RWPE1 (cell line): ENCODE measurements around the gene DHCR24.
"Not testable (repeated sequence)": the region's sequence is repeated elsewhere in the genome, so short reads cannot be mapped to it uniquely, and the experiment has no call there.

ENCODE experiments used
- CTCF ChIA-PET: fragments of 350-600 bp; sonication (Branson Sonifier 250); formaldehyde crosslinking; extraction: SDS; loops from one replicate; lab custom pipeline; 2021; lab: Yijun Ruan, JAX
- POLR2A ChIA-PET: fragments of 400-600 bp; formaldehyde crosslinking; extraction: SDS; loops from one replicate; lab custom pipeline; 2020; ENCODE audit warnings: antibody characterized with exemption; ENCODE audit not compliant: low non-redundant PET; lab: Yijun Ruan, JAX
- DNase-seq: peaks from one replicate; pipeline ENCODE4 v3.0.0; 2012; ENCODE audit warnings: low spot score
- H3K27ac ChIP-seq: fragments of 450-650 bp; 2 replicates; pipeline ENCODE4 v1.5.1; 2017
- CTCF ChIP-seq: fragments of 450-650 bp; conservative IDR thresholded peaks from 2 replicates; pipeline ENCODE4 v1.5.1; 2017; ENCODE audit warnings: low read depth, mild to moderate bottlenecking

DHCR24 gene, protein sequence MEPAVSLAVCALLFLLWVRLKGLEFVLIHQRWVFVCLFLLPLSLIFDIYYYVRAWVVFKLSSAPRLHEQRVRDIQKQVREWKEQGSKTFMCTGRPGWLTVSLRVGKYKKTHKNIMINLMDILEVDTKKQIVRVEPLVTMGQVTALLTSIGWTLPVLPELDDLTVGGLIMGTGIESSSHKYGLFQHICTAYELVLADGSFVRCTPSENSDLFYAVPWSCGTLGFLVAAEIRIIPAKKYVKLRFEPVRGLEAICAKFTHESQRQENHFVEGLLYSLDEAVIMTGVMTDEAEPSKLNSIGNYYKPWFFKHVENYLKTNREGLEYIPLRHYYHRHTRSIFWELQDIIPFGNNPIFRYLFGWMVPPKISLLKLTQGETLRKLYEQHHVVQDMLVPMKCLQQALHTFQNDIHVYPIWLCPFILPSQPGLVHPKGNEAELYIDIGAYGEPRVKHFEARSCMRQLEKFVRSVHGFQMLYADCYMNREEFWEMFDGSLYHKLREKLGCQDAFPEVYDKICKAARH

GRCh38 chr1:54886724-54887664 is at the start of gene DHCR24:
DHCR24 (minus strand) TSS chr1:54887195; CDS start chr1:54887119, 76 bp downstream.
- no peak for TF ChIP-seq CTCF
- POLR2A ChIA-PET = interaction anchor here (0.8 to 1.4 kb wide), 3 partner anchors 28 to 50 kb away, joined by 3 to 5 read pairs (median 4); no protein-coding TSS in a partner anchor
- CTCF ChIA-PET = interaction anchor here (0.6 to 2.4 kb wide), 6 partner anchors 13 to 135 kb away, joined by 3 to 12 read pairs (median 4); no protein-coding TSS in a partner anchor
- H3K27ac ChIP-seq = peak within 1 kb of the TSS; percentile 93
- DNase-seq = peak; percentile 99

DNA sequence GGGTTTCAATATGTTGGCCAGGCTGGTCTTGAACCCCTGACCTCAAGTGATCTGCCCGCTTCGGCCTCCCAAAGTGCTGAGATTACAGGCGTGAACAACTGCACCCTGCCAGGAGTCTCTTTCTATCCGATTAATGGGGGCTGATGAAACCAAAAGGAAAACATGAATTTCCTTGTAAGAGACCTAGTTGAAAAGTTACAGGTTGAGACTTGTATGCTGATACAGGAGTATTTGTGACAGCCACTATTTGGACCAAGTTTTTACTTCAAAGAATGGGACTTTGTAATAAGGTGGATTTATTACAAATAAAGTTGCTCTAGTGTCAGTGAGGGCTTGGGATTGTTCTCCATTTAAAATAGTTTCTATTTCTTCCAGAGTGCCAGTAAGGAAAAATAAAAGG is 49.8 kb upstream of the DHCR24 start:
- DNase-seq = no peak
- CTCF ChIA-PET = no interaction called here
- peak overlapping the region; percentile 64 for H3K27ac ChIP-seq
- POLR2A ChIA-PET = interaction anchor here (1.0 kb wide), 1 partner anchor 51 kb away, joined by 4 read pairs; no protein-coding TSS in a partner anchor
- TF ChIP-seq CTCF = no peak

DNA sequence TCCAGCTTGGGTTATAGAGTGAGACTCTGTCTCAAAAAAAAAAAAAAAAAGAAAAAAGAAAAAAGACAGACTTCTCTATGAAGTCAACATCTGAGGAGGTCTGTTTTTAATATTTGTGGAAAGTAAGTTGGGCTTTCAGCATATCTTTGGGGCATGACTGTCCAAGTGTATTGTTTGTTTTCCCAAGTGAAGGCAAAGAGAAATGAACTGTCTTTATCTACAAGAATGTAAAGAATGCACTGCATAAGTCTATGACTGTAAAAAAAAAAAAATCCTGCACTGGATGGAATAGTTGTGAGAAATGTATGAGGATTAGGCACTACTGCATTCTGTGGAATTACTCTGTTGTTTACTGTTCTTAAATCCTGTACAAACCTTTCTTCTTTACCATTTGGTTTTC is 47.9 kb upstream of the DHCR24 start:
- POLR2A ChIA-PET = no interaction called here
- no peak for TF ChIP-seq CTCF
- DNase-seq = no peak
- peak overlapping the region; percentile 67 for H3K27ac ChIP-seq
- CTCF ChIA-PET = interaction anchor here (0.8 to 1.8 kb wide), 2 partner anchors 10 to 164 kb away, joined by 4 read pairs; no protein-coding TSS in a partner anchor

- CTCF ChIA-PET = interaction anchor here (1.8 kb wide), 1 partner anchor 11 kb away, joined by 4 read pairs; no protein-coding TSS in a partner anchor
- POLR2A ChIA-PET = not testable (repeated sequence)
- peak overlapping the region; percentile 67 for H3K27ac ChIP-seq
Measured at GRCh38 chr1:54934081-54934480, 47.1 kb upstream of the DHCR24 start.

GRCh38 chr1:54931275-54931840 is 44.4 kb upstream of the DHCR24 start:
- POLR2A ChIA-PET = no interaction called here
- CTCF ChIA-PET = interaction anchor here (0.7 kb wide), 1 partner anchor 14 kb away, joined by 3 read pairs; no protein-coding TSS in a partner anchor
- H3K27ac ChIP-seq = no peak overlapping the region
- no peak for TF ChIP-seq CTCF
- no peak for DNase-seq

More at GRCh38 chr1:54934081-54934480, 47.1 kb upstream of the DHCR24 start:
- DNase-seq = not testable (repeated sequence)

DNA sequence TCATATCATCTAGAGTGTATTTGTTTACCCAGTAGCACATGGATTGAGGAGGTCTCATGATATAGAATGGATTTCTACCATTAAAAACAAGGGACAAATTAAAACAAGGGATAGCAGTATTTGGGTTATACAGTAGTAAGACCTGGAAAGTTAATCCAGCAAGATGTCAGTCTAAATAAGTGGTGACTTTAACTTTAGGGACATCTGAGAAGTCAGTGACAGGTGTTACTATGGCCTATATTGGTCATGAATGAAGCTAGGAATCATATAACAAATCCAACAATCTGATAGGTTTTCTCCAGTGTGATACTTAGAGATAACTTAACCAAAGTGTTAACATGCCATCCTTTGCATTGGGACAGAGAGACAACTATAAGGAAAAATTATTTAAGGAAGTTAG is 42.7 kb upstream of the DHCR24 start:
- DNase-seq = no peak
- no peak for TF ChIP-seq CTCF
- CTCF ChIA-PET = interaction anchor here (0.7 kb wide), 1 partner anchor 15 kb away, joined by 4 read pairs; no protein-coding TSS in a partner anchor

More for the DNA sequence above, 42.7 kb upstream of the DHCR24 start:
- POLR2A ChIA-PET = no interaction called here
- no peak overlapping the region for H3K27ac ChIP-seq
